Stomach (tissue), 19 donors: ENCODE measurements around the gene EXOSC5. TPM values are rescaled to one million over a fixed set of nuclear protein-coding genes. Genes with fewer than 3 reads are reported as not detected.
A peak's percentile ranks its signal among the peaks of the same experiment; 100 is the strongest.

Source experiments
- DNase-seq, 2 donors: peaks; one replicate each; pipeline versions ENCODE4 v3.0.0 to v3.0.0-alpha.2; 2013 to 2019
- H3K27ac ChIP-seq, 5 donors: fragments of 200-600 bp in 4 of 5; sonication (generic) in 4 of 5; one replicate each; pipeline ENCODE4 v1.5.1; 2013 to 2019; ENCODE audit warnings: mild to moderate bottlenecking in 1 of 5, moderate library complexity in 1 of 5
- H3K27me3 ChIP-seq, 3 donors: fragments of 200-600 bp; sonication (generic); one replicate each; pipeline ENCODE4 v1.5.1; 2017 to 2019; ENCODE audit warnings: mixed run types in 1 of 3
- H3K36me3 ChIP-seq, 4 donors: fragments of 200-600 bp; sonication (generic); 1 replicate in 3 of 4; 2 replicates in 1 of 4; pipeline ENCODE4 v1.5.1; 2016 to 2019
- H3K4me1 ChIP-seq, 4 donors: fragments of 200-600 bp; sonication (generic); one replicate each; pipeline ENCODE4 v1.5.1; 2016 to 2019
- H3K4me3 ChIP-seq, 4 donors: fragments of 200-600 bp; sonication (generic) in 3 of 4; one replicate each; pipeline ENCODE4 v1.5.1; 2016 to 2019; ENCODE audit warnings: mild to moderate bottlenecking in 1 of 4
- H3K9me3 ChIP-seq, 4 donors: fragments of 200-600 bp; sonication (generic); one replicate each; pipeline ENCODE4 v1.5.1; 2016 to 2019
- CTCF ChIP-seq, 7 experiments: fragments of 450-650 bp in 4 of 7; fragments of 200-600 bp in 3 of 7; sonication (generic) in 3 of 7; IDR thresholded peaks; one replicate each; pipeline ENCODE4 v1.5.1; 2016 to 2019; ENCODE audit warnings: antibody characterized with exemption in 7 of 7, control low read depth in 2 of 7, mild to moderate bottlenecking in 1 of 7
- EP300 ChIP-seq: sonication (generic); formaldehyde crosslinking; IDR thresholded peaks from one replicate; pipeline ENCODE4 v1.6.1; 2017; ENCODE audit warnings: antibody characterized with exemption
- POLR2A ChIP-seq, 4 donors: fragments of 450-650 bp; IDR thresholded peaks; one replicate each; pipeline ENCODE4 v1.6.1; 2016; ENCODE audit warnings: antibody characterized with exemption in 4 of 4, control low read depth in 2 of 4, mild to moderate bottlenecking in 1 of 4, moderate library complexity in 1 of 4
- POLR2AphosphoS5 ChIP-seq, 3 donors: sonication (generic); formaldehyde crosslinking; IDR thresholded peaks; one replicate each; pipeline ENCODE4 v1.6.1; 2016; ENCODE audit warnings: antibody characterized with exemption in 3 of 3
- WGBS, 5 donors: extraction: QIAGEN DNeasy Blood & Tissue Kit in 3 of 5; methylation state at CpG; one replicate each; pipeline versions ENCODE4 v1.1.5 to v1.1.7; 2013 to 2018; 5-methylcytosine and 5-hydroxymethylcytosine counted together
- intact Hi-C: fragments of 100-400 bp; cut with DNase I; formaldehyde crosslinking; loops from one replicate; pipeline ENCODE4 v1.15.1; 2023; ENCODE audit warnings: low total_unique reads
- long read RNA-seq, 10 donors: transcript quantifications; one replicate each; lab custom pipeline, GENCODE V29; 2026
- polyA plus RNA-seq, 3 donors: library from polyadenylated mRNA; stranded (reverse); fragments of 200-250 nt; gene quantifications; one replicate each; pipeline ENCODE4 v1.2.3, GENCODE V29; 2013
- total RNA-seq, 5 donors: library from RNA; depleted of rRNA; stranded (reverse); fragments of >200 nt; gene quantifications; one replicate each; pipeline versions ENCODE4 v1.1.0 to v1.2.3, GENCODE V29; 2014 to 2016
- donor health status: healthy with polysubstance abuse.
- donor health status: Bipolar disorder and iron deficiency.
- donor health status: healthy.

Gene EXOSC5
- total RNA-seq = 100 to 1,000 TPM in 1 of 5 donors, 10 to 100 TPM in 3, 1 to 10 TPM in 1; 4.8 to 131 (median 18.7) TPM
- polyA plus RNA-seq = 10 to 100 TPM; 21.8 to 48.0 (median 26.0) TPM
- long read RNA-seq, donor 1, partial matches to known transcripts = 0 of 5 reads
- long read RNA-seq, donor 1, other reads (novel, unspliced or antisense) = 0 of 5 reads
- long read RNA-seq, donor 2, transcript EXOSC5-201 (6 exons, 1,118 nt) = major isoform, 5 of 5 reads
- long read RNA-seq, donor 2, partial matches to known transcripts = 0 of 5 reads
- long read RNA-seq, donor 2, other reads (novel, unspliced or antisense) = 0 of 5 reads
- long read RNA-seq, donor 3, transcript EXOSC5-201 (6 exons, 1,118 nt) = major isoform, 5 of 5 reads
- long read RNA-seq, donor 3, partial matches to known transcripts = 0 of 5 reads
- long read RNA-seq, donor 3, other reads (novel, unspliced or antisense) = 0 of 5 reads
- long read RNA-seq, donor 4, partial matches to known transcripts = 0 of 1 reads
- long read RNA-seq, donor 4, other reads (novel, unspliced or antisense) = 0 of 1 reads
- long read RNA-seq, donor 5, transcript EXOSC5-201 (6 exons, 1,118 nt) = major isoform, 10 of 10 reads
- long read RNA-seq, donor 5, partial matches to known transcripts = 0 of 10 reads
- long read RNA-seq, donor 5, other reads (novel, unspliced or antisense) = 0 of 10 reads
- long read RNA-seq, donor 6, transcript EXOSC5-201 (6 exons, 1,118 nt) = major isoform, 20 of 131 reads
- long read RNA-seq, donor 6, partial matches to known transcripts = 111 of 131 reads
- long read RNA-seq, donor 6, other reads (novel, unspliced or antisense) = 0 of 131 reads
- long read RNA-seq, donor 7, partial matches to known transcripts = 0 of 4 reads
- long read RNA-seq, donor 7, other reads (novel, unspliced or antisense) = 0 of 4 reads
- long read RNA-seq, donor 8, transcript EXOSC5-201 (6 exons, 1,118 nt) = major isoform, 12 of 12 reads
- long read RNA-seq, donor 8, partial matches to known transcripts = 0 of 12 reads
- long read RNA-seq, donor 8, other reads (novel, unspliced or antisense) = 0 of 12 reads
- long read RNA-seq, donor 9, transcript EXOSC5-201 (6 exons, 1,118 nt) = major isoform, 10 of 11 reads
- long read RNA-seq, donor 9, partial matches to known transcripts = 0 of 11 reads
- long read RNA-seq, donor 9, other reads (novel, unspliced or antisense) = 0 of 11 reads
- long read RNA-seq, donor 10, partial matches to known transcripts = 0 of 1 reads
- long read RNA-seq, donor 10, other reads (novel, unspliced or antisense) = 0 of 1 reads

GRCh38 chr19:41397086-41398049 lies at the start of gene EXOSC5, which contains the start of gene BCKDHA:
Gene EXOSC5, minus strand, starts transcription at chr19:41397359. Its CDS starts 31 bp downstream, at chr19:41397328.
Gene BCKDHA, plus strand, starts transcription at chr19:41397818. Its CDS starts 10 bp downstream, at chr19:41397828.
- 0 to 1% (median 0%) methylated on average over 45 to 50 of the region's 50 CpGs for WGBS, 5 donors
- Histone ChIP-seq H3K27me3 (no peaks in the 10 kb centered on the region), H3K27ac (peak within 1 kb of the TSS; percentile 81 to 89 (median 88)), H3K4me1 (peaks cover 10 to 43% (median 35%) of the 10 kb centered on the region in 4 donors), H3K4me3 (peak within 1 kb of the TSS; percentile 68 to 92 (median 82)), H3K9me3 (no peaks in the 10 kb centered on the region), H3K36me3 (peaks cover 0 to 21% (median 11%) of the 10 kb centered on the region in 4 donors)
- DNase-seq = peak; percentile 100
- intact Hi-C loops = no loop called here
- peak in 1 of 7 experiments; percentile 26 for TF ChIP-seq CTCF (IDR thresholded peaks at IDR 0.05)
- no peak for TF ChIP-seq POLR2A (IDR thresholded peaks at IDR 0.05)
- TF ChIP-seq POLR2AphosphoS5 (IDR thresholded peaks at IDR 0.05) = peak; percentile 3 to 96 (median 91)
- no peak for TF ChIP-seq EP300

- 52 to 72% (median 58%) methylated on average over 4 to 5 of the region's 5 CpGs for WGBS, 5 donors
- no peak overlapping the region for H3K4me3 ChIP-seq
- H3K4me1 ChIP-seq = peaks cover 0 to 10% (median 10%) of the 10 kb centered on the region in 4 donors
- DNase-seq = no peak
- TF ChIP-seq CTCF (IDR thresholded peaks at IDR 0.05) (no peak), POLR2A (IDR thresholded peaks at IDR 0.05) (no peak), EP300 (no peak), POLR2AphosphoS5 (IDR thresholded peaks at IDR 0.05) (no peak)
- peaks cover 0 to 59% (median 4%) of the 10 kb centered on the region in 3 donors for H3K27me3 ChIP-seq
- H3K27ac ChIP-seq = no peak overlapping the region
- H3K9me3 ChIP-seq = no peaks in the 10 kb centered on the region
- no peaks in the 10 kb centered on the region for H3K36me3 ChIP-seq
- intact Hi-C loops = loop anchor here (5.0 kb wide), 1 partner anchor 122 kb away; no protein-coding TSS in a partner anchor
These were observed 48.4 kb upstream of the EXOSC5 start for GRCh38 chr19:41445575-41445974.

- H3K27ac ChIP-seq = no peak overlapping the region
- peaks cover 0 to 59% (median 4%) of the 10 kb centered on the region in 3 donors for H3K27me3 ChIP-seq
- TF ChIP-seq POLR2A (IDR thresholded peaks at IDR 0.05) = no peak
- TF ChIP-seq EP300 = no peak
- no peak for TF ChIP-seq POLR2AphosphoS5 (IDR thresholded peaks at IDR 0.05)
- TF ChIP-seq CTCF (IDR thresholded peaks at IDR 0.05) = no peak
- H3K9me3 ChIP-seq = no peaks in the 10 kb centered on the region
- intact Hi-C loops = no loop called here
- DNase-seq = no peak
- H3K4me3 ChIP-seq = no peak overlapping the region
- WGBS, 5 donors = 51 to 72% (median 63%) methylated on average over 6 of the region's 6 CpGs
- H3K4me1 ChIP-seq = peaks cover 0 to 14% (median 9%) of the 10 kb centered on the region in 4 donors
- H3K36me3 ChIP-seq = no peaks in the 10 kb centered on the region
These were observed 46.8 kb upstream of the EXOSC5 start for GRCh38 chr19:41443813-41444455.
